Lung (tissue), 12 donors: ENCODE data around the gene IRAG1. TPM values are rescaled to one million over a fixed set of nuclear protein-coding genes. Genes with fewer than 3 reads are reported as not detected.

Experiments
- ATAC-seq: fragments of 200-7000 bp; cut with Tn5 transposase; one replicate; pipeline ENCODE4 v1.9.1; 2020; ENCODE audit warnings: moderate number of reproducible peaks; ENCODE audit not compliant: insufficient read depth, low FRiP score
- DNase-seq, 3 donors: peaks; one replicate each; pipeline ENCODE4 v3.0.0-alpha.2; 2013 to 2017
- H3K27ac ChIP-seq, 2 donors: one replicate each; pipeline ENCODE4 v1.5.1; 2013; ENCODE audit warnings: mild to moderate bottlenecking in 2 of 2, moderate library complexity in 2 of 2, control low read depth in 1 of 2, inconsistent platforms in 1 of 2, low read depth in 1 of 2, low read length in 1 of 2
- H3K27me3 ChIP-seq, 3 donors: one replicate each; pipeline ENCODE4 v1.5.1; 2013; ENCODE audit warnings: low read length in 2 of 3; ENCODE audit not compliant: control insufficient read depth in 3 of 3, insufficient read depth in 3 of 3
- H3K36me3 ChIP-seq, 4 donors: one replicate each; pipeline ENCODE4 v1.5.1; 2013; ENCODE audit warnings: low read length in 4 of 4, mild to moderate bottlenecking in 1 of 4, moderate library complexity in 1 of 4; ENCODE audit not compliant: control insufficient read depth in 4 of 4, insufficient read depth in 4 of 4
- H3K4me1 ChIP-seq, 5 donors: one replicate each; pipeline ENCODE4 v1.5.1; 2013; ENCODE audit warnings: low read length in 5 of 5, mild to moderate bottlenecking in 2 of 5, moderate library complexity in 1 of 5; ENCODE audit not compliant: control insufficient read depth in 5 of 5, insufficient read depth in 5 of 5
- H3K4me3 ChIP-seq: one replicate; pipeline ENCODE4 v1.5.1; 2013; ENCODE audit warnings: mild to moderate bottlenecking, control low read depth, moderate library complexity
- H3K9ac ChIP-seq, 2 donors: one replicate each; pipeline ENCODE4 v1.5.1; 2013; ENCODE audit warnings: low read length in 2 of 2, control low read depth in 1 of 2; ENCODE audit not compliant: insufficient read depth in 1 of 2
- H3K9me3 ChIP-seq, 4 donors: one replicate each; pipeline ENCODE4 v1.5.1; 2013; ENCODE audit warnings: low read length in 3 of 4, mild to moderate bottlenecking in 1 of 4, moderate library complexity in 1 of 4; ENCODE audit not compliant: control insufficient read depth in 4 of 4, insufficient read depth in 3 of 4
- CTCF ChIP-seq: IDR thresholded peaks from 2 replicates; pipeline ENCODE4 v1.5.1; 2012; ENCODE audit warnings: mild to moderate bottlenecking; ENCODE audit errors: control extremely low read depth, extremely low read depth
- WGBS, 2 donors: extraction: QIAGEN DNeasy Blood & Tissue Kit; methylation state at CpG; one replicate each; pipeline ENCODE4 v1.1.7; 2013; 5-methylcytosine and 5-hydroxymethylcytosine counted together
- polyA plus RNA-seq, 2 donors: library from polyadenylated mRNA; stranded (reverse); fragments of 200-250 nt; gene quantifications; one replicate each; pipeline ENCODE4 v1.2.1, GENCODE V29; 2013
- total RNA-seq, 2 donors: library from RNA; depleted of rRNA in 1 of 2; stranded (reverse); fragments of >200 nt in 1 of 2; gene quantifications; one replicate each; pipeline ENCODE4 v1.2.1, GENCODE V29; 2014 to 2021
- donor health status: control.
- donor health status: control.
- donor health status: Bipolar disorder and iron deficiency.
- donor health status: healthy.
- donor health status: DM: yes; HTN: yes; CAD: no.

IRAG1 gene
- total and polyA plus RNA-seq, 4 donors, result 2.8 to 17.0 (median 13.3) TPM

- 40 to 67% methylated on average over 3 of the region's 3 CpGs for WGBS, 2 donors
- H3K4me1 ChIP-seq, result peaks cover 0 to 20% (median 5%) of the 10 kb centered on the region in 5 donors
- H3K4me3 ChIP-seq, result no peak overlapping the region
- H3K36me3 ChIP-seq, result no peaks in the 10 kb centered on the region
- peak in 2 of 3 donors; percentile 48 to 51 for DNase-seq
- H3K27ac ChIP-seq, result no peak overlapping the region
- H3K27me3 ChIP-seq, result no peaks in the 10 kb centered on the region
- no peak overlapping the region for H3K9ac ChIP-seq
- no peak for ATAC-seq
- no peak for TF ChIP-seq CTCF
- H3K9me3 ChIP-seq, result peaks cover 0 to 2% (median 0%) of the 10 kb centered on the region in 4 donors
Measured at GRCh38 chr11:10695833-10696232, 2.3 kb upstream of the IRAG1 start.

GRCh38 chr11:10694486-10695239 is 1.1 kb upstream of the IRAG1 start:
- H3K36me3 ChIP-seq, result no peaks in the 10 kb centered on the region
- no peak for ATAC-seq
- H3K27me3 ChIP-seq, result no peaks in the 10 kb centered on the region
- H3K27ac ChIP-seq, result peak overlapping the region in 1 of 2 donors; percentile 23
- TF ChIP-seq CTCF, result no peak
- peaks cover 0 to 20% (median 5%) of the 10 kb centered on the region in 5 donors for H3K4me1 ChIP-seq
- H3K9ac ChIP-seq, result no peak overlapping the region
- 82 to 86% methylated on average over 4 of the region's 4 CpGs for WGBS, 2 donors
- no peak for DNase-seq
- H3K4me3 ChIP-seq, result no peak overlapping the region
- peaks cover 0 to 2% (median 0%) of the 10 kb centered on the region in 4 donors for H3K9me3 ChIP-seq

- Histone ChIP-seq H3K4me3 (no peak overlapping the region), H3K36me3 (no peaks in the 10 kb centered on the region), H3K9me3 (no peaks in the 10 kb centered on the region), H3K4me1 (peaks cover 0 to 20% (median 5%) of the 10 kb centered on the region in 5 donors), H3K27ac (peak overlapping the region in 1 of 2 donors; percentile 9), H3K9ac (peak overlapping the region in 1 of 2 donors; percentile 78), H3K27me3 (no peaks in the 10 kb centered on the region)
- peak; percentile 42 to 62 (median 50) for DNase-seq
- 49 to 55% methylated on average over 7 of the region's 7 CpGs for WGBS, 2 donors
- no peak for ATAC-seq
- TF ChIP-seq CTCF, result no peak
Measured at GRCh38 chr11:10692531-10693115, 932 bp downstream of the IRAG1 start.
